ENCODE measurements around the gene DGCR6. TPM values are rescaled to one million over a fixed set of nuclear protein-coding genes. Genes with fewer than 3 reads are reported as not detected.
"Not testable (repeated sequence)": the region's sequence is repeated elsewhere in the genome, so short reads cannot be mapped to it uniquely, and the experiment has no call there.

DGCR6 gene
- total RNA-seq, 2 donors from 2014 or later, result 2.9 to 4.3 TPM

GRCh38 chr22:18933914-18934313, 27.8 kb downstream of the DGCR6 start:
- Histone ChIP-seq H3K27me3 (ENCODE audit: control insufficient read depth, insufficient read depth, low read length, poor library complexity, severe bottlenecking) (no peaks in the 10 kb centered on the region), H3K9me3 (ENCODE audit: control insufficient read depth, low read length) (no peaks in the 10 kb centered on the region), H3K4me3 (ENCODE audit: low read length) (no peak overlapping the region), H3K36me3 (ENCODE audit: control insufficient read depth, insufficient read depth, low read length) (no peaks in the 10 kb centered on the region), H3K27ac (ENCODE audit: low read depth, low read length) (no peak overlapping the region), H3K9ac (ENCODE audit: extremely low read depth, low read length, poor library complexity, severe bottlenecking) (no peak overlapping the region), H3K4me1 (ENCODE audit: control insufficient read depth, insufficient read depth, low read length) (no peaks in the 10 kb centered on the region)
- Mint-ChIP-seq H3K27ac (no peak overlapping the region), H3K4me3 (no peak overlapping the region), H3K4me1 (no peaks in the 10 kb centered on the region), H3K36me3 (ENCODE audit: low read depth) (no peaks in the 10 kb centered on the region), H3K9me3 (no peaks in the 10 kb centered on the region), H3K27me3 (ENCODE audit: insufficient read depth) (no peaks in the 10 kb centered on the region)
- TF ChIP-seq CTCF (conservative IDR thresholded peaks at IDR 0.05), result no peak
- no CpG with 5 or more reads among the region's 7 CpGs for WGBS, 2 experiments (ENCODE audit: insufficient coverage in 1 of 2, insufficient read length in 1 of 2)
- no peak for DNase-seq

GRCh38 chr22:18934688-18935087, 28.6 kb downstream of the DGCR6 start:
- DNase-seq; H3K36me3 Mint-ChIP-seq (ENCODE audit: low read depth); H3K27ac ChIP-seq (ENCODE audit: low read depth, low read length); H3K27me3 Mint-ChIP-seq (ENCODE audit: insufficient read depth); H3K4me3 ChIP-seq (ENCODE audit: low read length); H3K36me3 ChIP-seq (ENCODE audit: control insufficient read depth, insufficient read depth, low read length); H3K9me3 Mint-ChIP-seq; H3K4me1 ChIP-seq (ENCODE audit: control insufficient read depth, insufficient read depth, low read length); H3K27ac Mint-ChIP-seq; H3K27me3 ChIP-seq (ENCODE audit: control insufficient read depth, insufficient read depth, low read length, poor library complexity, severe bottlenecking); H3K4me1 Mint-ChIP-seq; H3K9me3 ChIP-seq (ENCODE audit: control insufficient read depth, low read length); H3K9ac ChIP-seq (ENCODE audit: extremely low read depth, low read length, poor library complexity, severe bottlenecking); H3K4me3 Mint-ChIP-seq: not testable (repeated sequence)
- WGBS, 2 experiments (ENCODE audit: insufficient coverage in 1 of 2, insufficient read length in 1 of 2), result no CpG with 5 or more reads among the region's 7 CpGs

GRCh38 chr22:18935889-18936529, 29.9 kb downstream of the DGCR6 start, which contains the start of gene PRODH:
Gene PRODH, minus strand, starts transcription at chr22:18936293. Its CDS starts 6 bp downstream, at chr22:18936287.
- H3K36me3 ChIP-seq (ENCODE audit: control insufficient read depth, insufficient read depth, low read length), result no peaks in the 10 kb centered on the region
- no peak within 1 kb of the TSS for H3K4me3 Mint-ChIP-seq
- H3K9me3 ChIP-seq (ENCODE audit: control insufficient read depth, low read length), result no peaks in the 10 kb centered on the region
- no peaks in the 10 kb centered on the region for H3K9me3 Mint-ChIP-seq
- H3K27ac Mint-ChIP-seq, result no peak within 1 kb of the TSS
- no peaks in the 10 kb centered on the region for H3K36me3 Mint-ChIP-seq (ENCODE audit: low read depth)
- no peaks in the 10 kb centered on the region for H3K27me3 Mint-ChIP-seq (ENCODE audit: insufficient read depth)
- H3K27ac ChIP-seq (ENCODE audit: low read depth, low read length), result no peak within 1 kb of the TSS
- H3K4me3 ChIP-seq (ENCODE audit: low read length), result no peak within 1 kb of the TSS
- no peaks in the 10 kb centered on the region for H3K27me3 ChIP-seq (ENCODE audit: control insufficient read depth, insufficient read depth, low read length, poor library complexity, severe bottlenecking)
- H3K4me1 ChIP-seq (ENCODE audit: control insufficient read depth, insufficient read depth, low read length), result no peaks in the 10 kb centered on the region
- DNase-seq, result no peak
- no peak for TF ChIP-seq CTCF (conservative IDR thresholded peaks at IDR 0.05)
- no CpG with 5 or more reads among the region's 67 CpGs for WGBS, 2 experiments (ENCODE audit: insufficient coverage in 1 of 2, insufficient read length in 1 of 2)
- H3K9ac ChIP-seq (ENCODE audit: extremely low read depth, low read length, poor library complexity, severe bottlenecking), result no peak within 1 kb of the TSS
- H3K4me1 Mint-ChIP-seq, result no peaks in the 10 kb centered on the region

GRCh38 chr22:18938691-18939090, 32.6 kb downstream of the DGCR6 start:
- H3K4me3 Mint-ChIP-seq; H3K27me3 ChIP-seq (ENCODE audit: control insufficient read depth, insufficient read depth, low read length, poor library complexity, severe bottlenecking); H3K36me3 Mint-ChIP-seq (ENCODE audit: low read depth); H3K27ac ChIP-seq (ENCODE audit: low read depth, low read length); H3K36me3 ChIP-seq (ENCODE audit: control insufficient read depth, insufficient read depth, low read length); H3K4me3 ChIP-seq (ENCODE audit: low read length); H3K4me1 ChIP-seq (ENCODE audit: control insufficient read depth, insufficient read depth, low read length); H3K9me3 ChIP-seq (ENCODE audit: control insufficient read depth, low read length); H3K4me1 Mint-ChIP-seq; H3K9ac ChIP-seq (ENCODE audit: extremely low read depth, low read length, poor library complexity, severe bottlenecking); H3K27ac Mint-ChIP-seq; DNase-seq; H3K9me3 Mint-ChIP-seq; H3K27me3 Mint-ChIP-seq (ENCODE audit: insufficient read depth): not testable (repeated sequence)
- WGBS, 2 experiments (ENCODE audit: insufficient coverage in 1 of 2, insufficient read length in 1 of 2), result no CpG with 5 or more reads among the region's 8 CpGs

- Mint-ChIP-seq H3K36me3 (ENCODE audit: low read depth) (peaks cover 12% of the 10 kb centered on the region), H3K27ac (peak overlapping the region; percentile 97), H3K4me1 (peaks cover 19% of the 10 kb centered on the region), H3K4me3 (peak overlapping the region; percentile 28)
- not testable (repeated sequence) for H3K27ac ChIP-seq (ENCODE audit: low read depth, low read length); DNase-seq; H3K27me3 ChIP-seq (ENCODE audit: control insufficient read depth, insufficient read depth, low read length, poor library complexity, severe bottlenecking); H3K4me3 ChIP-seq (ENCODE audit: low read length); H3K9me3 Mint-ChIP-seq; H3K36me3 ChIP-seq (ENCODE audit: control insufficient read depth, insufficient read depth, low read length); H3K4me1 ChIP-seq (ENCODE audit: control insufficient read depth, insufficient read depth, low read length); H3K27me3 Mint-ChIP-seq (ENCODE audit: insufficient read depth); H3K9ac ChIP-seq (ENCODE audit: extremely low read depth, low read length, poor library complexity, severe bottlenecking); H3K9me3 ChIP-seq (ENCODE audit: control insufficient read depth, low read length)
- WGBS, 2 experiments (ENCODE audit: insufficient coverage in 1 of 2, insufficient read length in 1 of 2), result 7% methylated on average over 3 of the region's 9 CpGs; no CpG with 5 or more reads in 1 of the 2 experiments
Observed at GRCh38 chr22:18947105-18947504, 41.0 kb downstream of the DGCR6 start.

Data from endodermal cell (in vitro differentiated cells).